Ascending aorta (tissue), 2 donors: Measurements from ENCODE around the gene TJP1. TPM values are rescaled to one million over a fixed set of nuclear protein-coding genes. Genes with fewer than 3 reads are reported as not detected.

Experiments used
- DNase-seq, 2 donors: peaks; one replicate each; pipeline ENCODE4 v3.0.0-alpha.2; 2019; ENCODE audit warnings: low spot score in 2 of 2
- H3K27ac ChIP-seq, 2 donors: fragments of 200-600 bp; sonication (generic); one replicate each; pipeline ENCODE4 v1.5.1; 2016 to 2017; ENCODE audit warnings: mild to moderate bottlenecking in 1 of 2
- H3K27me3 ChIP-seq: fragments of 200-600 bp; sonication (generic); one replicate; pipeline ENCODE4 v1.5.1; 2017
- H3K36me3 ChIP-seq, 2 donors: fragments of 200-600 bp; sonication (generic); one replicate each; pipeline ENCODE4 v1.5.1; 2016
- H3K4me1 ChIP-seq, 2 donors: fragments of 200-600 bp; sonication (generic); one replicate each; pipeline ENCODE4 v1.5.1; 2016 to 2017; ENCODE audit warnings: mild to moderate bottlenecking in 1 of 2
- H3K4me3 ChIP-seq, 2 donors: fragments of 200-600 bp; sonication (generic); one replicate each; pipeline ENCODE4 v1.5.1; 2016 to 2017; ENCODE audit warnings: mild to moderate bottlenecking in 1 of 2
- H3K9me3 ChIP-seq, 2 donors: fragments of 200-600 bp; sonication (generic); one replicate each; pipeline ENCODE4 v1.5.1; 2016
- intact Hi-C: fragments of 100-400 bp; cut with DNase I; formaldehyde crosslinking; loops from one replicate; pipeline ENCODE4 v1.15.1; 2023
- total RNA-seq: library from RNA; depleted of rRNA; stranded (reverse); fragments of >200 nt; gene quantifications from one replicate; pipeline ENCODE4 v1.1.0, GENCODE V29; 2016
- TF ChIP-seq, protein P1 (sequence below), 3 experiments: fragments of 200-600 bp in 2 of 3; fragments of 450-650 bp in 1 of 3; sonication (generic) in 2 of 3; IDR thresholded peaks; one replicate each; pipeline ENCODE4 v1.5.1; 2016 to 2019; ENCODE audit warnings: antibody characterized with exemption in 3 of 3, mild to moderate bottlenecking in 1 of 3, moderate library complexity in 1 of 3

Gene TJP1
- total RNA-seq, 1 donor from 2014 or later, result 90.0 TPM

DNA sequence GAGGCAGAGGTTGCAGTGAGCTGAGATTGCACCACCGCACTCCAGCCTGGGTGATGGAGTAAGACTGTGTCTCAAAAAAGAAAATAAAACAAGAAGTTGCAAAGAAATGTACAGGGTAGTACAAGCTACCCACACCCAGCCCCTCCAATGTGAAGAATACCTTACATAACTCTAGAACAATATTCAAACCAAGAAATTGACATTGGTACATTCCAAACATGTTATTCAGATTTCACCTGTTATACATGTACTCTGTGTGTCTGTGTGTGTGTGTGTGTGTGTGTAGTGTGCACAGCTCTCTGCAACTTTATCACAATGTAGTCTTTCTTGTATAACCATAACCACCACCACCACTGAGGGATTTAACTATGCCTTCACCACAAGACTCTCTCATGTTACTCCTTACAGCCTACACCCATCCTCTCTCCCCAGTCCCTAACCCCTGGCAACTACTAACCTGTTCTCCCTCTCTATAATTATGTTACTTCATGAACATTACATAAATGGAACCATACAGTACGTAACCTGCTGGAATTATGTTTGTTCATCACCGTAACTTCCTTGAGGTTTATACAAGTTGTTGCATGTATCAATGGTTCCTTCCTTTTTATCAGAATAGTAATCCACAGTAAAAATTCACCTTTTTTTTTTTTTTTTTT is 16.2 kb upstream of the TJP1 start:
- Histone ChIP-seq H3K4me3 (no peak overlapping the region), H3K9me3 (no peaks in the 10 kb centered on the region), H3K27me3 (no peaks in the 10 kb centered on the region), H3K27ac (no peak overlapping the region), H3K4me1 (peaks cover 0 to 17% of the 10 kb centered on the region in 2 donors), H3K36me3 (no peaks in the 10 kb centered on the region)
- intact Hi-C loops, result no loop called here
- DNase-seq, result no peak
- TF ChIP-seq, protein P1, sequence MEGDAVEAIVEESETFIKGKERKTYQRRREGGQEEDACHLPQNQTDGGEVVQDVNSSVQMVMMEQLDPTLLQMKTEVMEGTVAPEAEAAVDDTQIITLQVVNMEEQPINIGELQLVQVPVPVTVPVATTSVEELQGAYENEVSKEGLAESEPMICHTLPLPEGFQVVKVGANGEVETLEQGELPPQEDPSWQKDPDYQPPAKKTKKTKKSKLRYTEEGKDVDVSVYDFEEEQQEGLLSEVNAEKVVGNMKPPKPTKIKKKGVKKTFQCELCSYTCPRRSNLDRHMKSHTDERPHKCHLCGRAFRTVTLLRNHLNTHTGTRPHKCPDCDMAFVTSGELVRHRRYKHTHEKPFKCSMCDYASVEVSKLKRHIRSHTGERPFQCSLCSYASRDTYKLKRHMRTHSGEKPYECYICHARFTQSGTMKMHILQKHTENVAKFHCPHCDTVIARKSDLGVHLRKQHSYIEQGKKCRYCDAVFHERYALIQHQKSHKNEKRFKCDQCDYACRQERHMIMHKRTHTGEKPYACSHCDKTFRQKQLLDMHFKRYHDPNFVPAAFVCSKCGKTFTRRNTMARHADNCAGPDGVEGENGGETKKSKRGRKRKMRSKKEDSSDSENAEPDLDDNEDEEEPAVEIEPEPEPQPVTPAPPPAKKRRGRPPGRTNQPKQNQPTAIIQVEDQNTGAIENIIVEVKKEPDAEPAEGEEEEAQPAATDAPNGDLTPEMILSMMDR (IDR thresholded peaks at IDR 0.05), result no peak

DNA sequence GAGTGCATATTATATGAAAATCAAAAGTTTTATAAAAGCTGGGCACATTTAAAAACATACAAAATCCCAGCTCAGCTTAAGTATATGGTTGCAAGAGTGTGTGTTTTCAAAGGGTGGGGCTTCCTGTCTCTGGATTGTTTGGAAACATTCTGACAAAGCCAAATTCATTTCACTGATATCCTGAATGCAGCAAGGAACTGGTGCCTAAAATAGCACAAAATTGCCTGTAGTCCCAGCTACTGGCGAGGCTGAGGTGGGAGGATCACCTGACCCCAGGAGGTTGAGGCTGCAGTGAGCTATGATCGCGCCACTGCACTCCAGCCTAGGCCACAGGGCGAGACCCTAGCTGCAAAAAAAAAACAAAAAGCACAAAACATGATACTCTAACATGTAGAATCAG is 13.0 kb upstream of the TJP1 start:
- DNase-seq, result no peak
- no peaks in the 10 kb centered on the region for H3K9me3 ChIP-seq
- peak overlapping the region; percentile 18 to 59 for H3K27ac ChIP-seq
- intact Hi-C loops, result no loop called here
- H3K27me3 ChIP-seq, result no peaks in the 10 kb centered on the region
- no peaks in the 10 kb centered on the region for H3K36me3 ChIP-seq
- TF ChIP-seq, protein P1 (IDR thresholded peaks at IDR 0.05), result no peak
- H3K4me3 ChIP-seq, result no peak overlapping the region
- H3K4me1 ChIP-seq, result peaks cover 0 to 8% of the 10 kb centered on the region in 2 donors

DNA sequence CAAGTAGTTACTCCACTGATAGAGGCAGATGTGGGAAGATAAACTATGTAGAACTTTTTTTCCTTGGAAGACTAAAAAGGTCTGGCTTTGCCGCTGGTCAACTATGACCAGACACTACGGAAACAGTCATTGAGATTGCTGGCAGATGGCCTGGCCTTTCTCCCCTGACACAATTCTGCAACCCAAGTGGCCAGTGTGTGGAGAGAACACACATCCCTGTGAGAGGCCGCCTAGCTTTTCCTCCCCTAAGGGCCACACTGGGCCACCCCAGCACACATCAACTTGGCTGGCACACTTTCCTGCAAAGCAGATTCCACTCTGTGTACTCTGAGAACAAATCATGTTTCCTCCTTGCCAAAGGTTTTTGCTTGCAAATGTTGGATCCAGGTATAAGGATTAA is 10.4 kb upstream of the TJP1 start:
- TF ChIP-seq, protein P1 (IDR thresholded peaks at IDR 0.05), result no peak
- intact Hi-C loops, result no loop called here
- no peak for DNase-seq
- Histone ChIP-seq H3K9me3 (no peaks in the 10 kb centered on the region), H3K4me1 (peaks cover 0 to 8% of the 10 kb centered on the region in 2 donors), H3K36me3 (no peaks in the 10 kb centered on the region), H3K27ac (no peak overlapping the region), H3K4me3 (no peak overlapping the region), H3K27me3 (no peaks in the 10 kb centered on the region)

DNA sequence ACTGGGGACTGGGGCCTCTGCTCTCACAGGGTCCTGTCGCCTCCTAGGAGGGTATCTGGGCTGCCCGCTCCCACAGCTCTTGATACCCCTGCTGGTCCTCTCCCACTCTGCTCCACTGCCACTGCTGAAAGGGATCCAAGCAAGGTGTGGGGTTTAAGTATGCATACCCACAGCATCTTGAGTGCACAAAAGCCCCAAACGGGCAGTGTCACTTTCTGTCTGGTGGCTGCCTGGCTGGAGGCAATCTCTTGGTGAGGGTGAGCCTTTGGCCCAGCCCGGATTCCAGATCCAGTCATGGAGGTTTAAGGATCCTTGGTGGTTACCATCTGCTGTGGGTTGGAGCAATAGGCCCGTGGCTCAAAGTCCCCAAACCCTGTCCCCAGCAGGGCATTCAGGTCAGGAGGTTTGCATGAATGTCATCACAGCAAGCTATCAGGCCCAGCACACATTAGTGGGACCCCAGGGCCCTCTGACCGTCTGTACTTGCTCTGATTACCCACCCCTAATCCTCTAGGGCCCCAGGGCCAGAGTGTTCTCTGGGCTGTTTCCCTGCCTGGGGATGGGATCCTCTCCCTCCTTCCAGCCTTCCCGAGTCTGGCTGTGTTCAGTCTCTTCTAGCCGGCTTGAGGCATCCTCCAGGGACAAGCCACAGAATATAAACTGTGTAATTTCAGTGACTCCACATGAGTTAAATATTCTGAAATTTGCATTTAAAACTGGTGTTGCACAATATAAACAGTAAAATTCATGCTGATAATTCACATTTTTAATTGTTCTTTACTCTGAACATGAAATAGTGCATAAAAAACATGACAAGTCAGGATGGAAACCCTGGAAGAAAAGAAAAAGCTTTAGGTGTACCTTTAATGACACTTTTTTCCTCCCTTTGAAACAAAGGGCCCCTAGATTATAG is 4.9 kb upstream of the TJP1 start:
- Histone ChIP-seq H3K4me3 (no peak overlapping the region), H3K9me3 (no peaks in the 10 kb centered on the region), H3K27me3 (no peaks in the 10 kb centered on the region), H3K36me3 (no peaks in the 10 kb centered on the region), H3K27ac (no peak overlapping the region), H3K4me1 (peaks cover 0 to 5% of the 10 kb centered on the region in 2 donors)
- DNase-seq, result no peak
- TF ChIP-seq, protein P1 (IDR thresholded peaks at IDR 0.05), result no peak
- intact Hi-C loops, result no loop called here

DNA sequence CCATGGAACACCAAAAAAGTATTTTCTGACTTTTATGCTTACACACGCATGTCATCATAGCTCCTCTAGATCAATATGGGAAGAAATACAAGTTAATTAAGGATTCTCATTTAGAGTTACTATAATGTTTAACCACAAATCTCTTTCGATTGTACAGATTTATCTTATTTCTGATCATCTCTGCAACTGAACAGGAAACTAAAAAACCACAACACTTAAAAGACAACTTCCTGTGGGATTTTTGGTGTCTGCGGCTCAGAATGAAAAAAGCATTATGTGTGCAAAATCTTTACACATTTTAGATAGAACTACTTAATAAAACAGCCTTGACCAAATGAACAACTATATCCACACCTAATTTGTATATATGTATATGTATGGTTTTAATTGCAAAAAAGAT is 3.0 kb upstream of the TJP1 start:
- Histone ChIP-seq H3K27me3 (no peaks in the 10 kb centered on the region), H3K36me3 (no peaks in the 10 kb centered on the region), H3K27ac (no peak overlapping the region), H3K4me1 (peaks cover 0 to 5% of the 10 kb centered on the region in 2 donors), H3K9me3 (no peaks in the 10 kb centered on the region), H3K4me3 (no peak overlapping the region)
- TF ChIP-seq, protein P1 (IDR thresholded peaks at IDR 0.05), result no peak
- no peak for DNase-seq
- intact Hi-C loops, result no loop called here
